Naive B cell (primary cell): ENCODE measurements around the gene CXCL14. TPM values are rescaled to one million over a fixed set of nuclear protein-coding genes. Genes with fewer than 3 reads are reported as not detected.

Source experiments
- ATAC-seq, 2 donors: fragments of 150-1000 bp; cut with Tn5 transposase; 2 replicates each; pipeline ENCODE4 v1.10.0; 2021; ENCODE audit warnings: low read depth in 2 of 2, mild to moderate bottlenecking in 2 of 2, moderate library complexity in 2 of 2
- DNase-seq: peaks from one replicate; pipeline ENCODE4 v3.0.0; 2022
- H3K27ac Mint-ChIP-seq, 6 donors: one replicate each; pipeline ENCODE4 v1.8.0; 2020 to 2022; ENCODE audit warnings: mild to moderate bottlenecking in 6 of 6, mixed read lengths in 6 of 6, moderate library complexity in 5 of 6, inconsistent platforms in 2 of 6
- H3K27me3 Mint-ChIP-seq, 3 donors: one replicate each; pipeline ENCODE4 v1.8.0; 2021 to 2022; ENCODE audit warnings: mixed read lengths in 3 of 3, mild to moderate bottlenecking in 1 of 3
- H3K36me3 Mint-ChIP-seq, 2 donors: one replicate each; pipeline ENCODE4 v1.8.0; 2020 to 2022; ENCODE audit warnings: mixed read lengths in 2 of 2, inconsistent platforms in 1 of 2, mild to moderate bottlenecking in 1 of 2
- H3K4me1 Mint-ChIP-seq, 3 donors: one replicate each; pipeline ENCODE4 v1.8.0; 2020 to 2022; ENCODE audit warnings: mixed read lengths in 3 of 3, inconsistent platforms in 1 of 3, mild to moderate bottlenecking in 1 of 3, moderate library complexity in 1 of 3
- H3K4me3 Mint-ChIP-seq, 8 donors: one replicate each; pipeline ENCODE4 v1.8.0; 2020 to 2022; ENCODE audit warnings: mild to moderate bottlenecking in 8 of 8, mixed read lengths in 8 of 8, moderate library complexity in 8 of 8, inconsistent platforms in 2 of 8
- H3K9me3 Mint-ChIP-seq, 7 donors: one replicate each; pipeline ENCODE4 v1.8.0; 2020 to 2022; ENCODE audit warnings: mixed read lengths in 7 of 7, mild to moderate bottlenecking in 5 of 7, inconsistent platforms in 2 of 7, moderate library complexity in 1 of 7
- polyA plus RNA-seq, 6 donors: library from polyadenylated mRNA; unstranded; fragments of 300-500 nt; fragmentation: Illumina TruSeq; gene quantifications; one replicate each; pipeline ENCODE4 v1.2.3, GENCODE V29; 2021; ENCODE audit warnings: low read depth in 6 of 6

Gene CXCL14
- polyA plus RNA-seq, 6 donors from 2014 or later: not detected

DNA sequence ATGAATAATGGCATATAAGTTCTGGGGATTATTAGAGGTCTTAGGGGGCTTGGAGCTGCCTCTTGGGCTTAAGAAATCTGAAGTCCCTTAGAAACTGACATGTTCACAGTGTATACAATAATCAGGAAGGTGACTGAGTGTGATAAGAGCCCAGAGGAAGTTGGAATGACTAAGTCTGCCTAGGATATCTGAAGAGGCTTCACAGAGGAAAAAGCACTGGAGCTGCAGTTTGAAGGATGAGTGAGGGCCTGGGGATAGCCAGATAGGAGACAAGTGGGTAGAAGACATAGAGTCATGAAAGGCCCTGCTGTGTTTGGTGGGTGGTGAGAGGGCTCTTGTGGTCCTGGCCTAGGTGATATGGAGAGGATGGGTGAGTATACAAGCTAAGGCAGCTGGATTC lies 51.9 kb downstream of the CXCL14 start:
- no peak for DNase-seq
- H3K27me3 Mint-ChIP-seq: peaks cover 57 to 85% (median 67%) of the 10 kb centered on the region in 3 donors
- H3K27ac Mint-ChIP-seq: no peak overlapping the region
- H3K9me3 Mint-ChIP-seq: peaks cover 5 to 41% (median 19%) of the 10 kb centered on the region in 7 donors
- H3K36me3 Mint-ChIP-seq: peaks cover 8 to 26% of the 10 kb centered on the region in 2 donors
- H3K4me1 Mint-ChIP-seq: no peaks in the 10 kb centered on the region
- H3K4me3 Mint-ChIP-seq: no peak overlapping the region
- ATAC-seq: no peak

DNA sequence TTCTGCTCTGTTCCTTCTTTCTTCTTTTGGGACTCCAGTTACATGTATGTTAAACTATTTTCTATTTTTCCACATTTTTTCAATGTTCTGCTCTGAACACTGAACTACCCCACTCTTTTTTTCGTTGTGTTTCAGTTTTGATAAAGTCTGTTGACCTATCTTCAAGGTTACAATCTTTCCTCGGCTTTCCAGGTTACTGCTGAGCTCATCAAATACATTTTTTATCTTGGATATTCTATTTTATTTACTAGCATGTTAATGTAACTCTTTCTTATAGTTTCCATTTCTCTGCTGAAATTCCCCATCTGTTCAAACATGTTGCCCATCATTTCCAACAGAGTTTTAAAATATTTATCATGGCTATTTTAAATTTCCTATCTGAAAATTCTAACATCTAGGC lies 56.8 kb downstream of the CXCL14 start:
- no peak overlapping the region for H3K27ac Mint-ChIP-seq
- H3K9me3 Mint-ChIP-seq: peaks cover 0 to 46% (median 20%) of the 10 kb centered on the region in 7 donors
- no peaks in the 10 kb centered on the region for H3K4me1 Mint-ChIP-seq
- DNase-seq (no peak), ATAC-seq (no peak)
- H3K36me3 Mint-ChIP-seq: peaks cover 10 to 24% of the 10 kb centered on the region in 2 donors
- H3K27me3 Mint-ChIP-seq: peaks cover 46 to 79% (median 73%) of the 10 kb centered on the region in 3 donors
- no peak overlapping the region for H3K4me3 Mint-ChIP-seq

Other genes with a start within 250 kb of the CXCL14 start
- gene MACROH2A1, start 179.8 kb downstream of the CXCL14 start, polyA plus RNA-seq: 100 to 1,000 TPM in 5 of 6 donors, 10 to 100 TPM in 1; 85.2 to 170 (median 120) TPM
- gene DCANP1, start 131.6 kb downstream of the CXCL14 start, polyA plus RNA-seq: not detected
- not detected for gene TIFAB, start 126.6 kb downstream of the CXCL14 start, polyA plus RNA-seq
- gene NEUROG1, start 43.0 kb downstream of the CXCL14 start, polyA plus RNA-seq: not detected